HG02798 (cell line): Measurements from ENCODE around the gene GALNT13.

ENCODE experiments used
- ATAC-seq: cut with Tn5 transposase; IDR thresholded peaks from one replicate; pipeline ENCODE4 v1.9.1; 2021; ENCODE audit warnings: mild to moderate bottlenecking; ENCODE audit not compliant: unreplicated experiment, poor library complexity

GALNT13 gene

GRCh38 chr2:154267983-154268382, 396.3 kb downstream of the GALNT13 start:
- no peak for ATAC-seq

GRCh38 chr2:154280543-154280942, 408.8 kb downstream of the GALNT13 start:
- ATAC-seq: no peak

GRCh38 chr2:154289870-154290269, 418.1 kb downstream of the GALNT13 start:
- no peak for ATAC-seq

- ATAC-seq: no peak
Observed at GRCh38 chr2:154291511-154291910, 419.8 kb downstream of the GALNT13 start.

- no peak for ATAC-seq
Observed at GRCh38 chr2:154291927-154292326, 420.2 kb downstream of the GALNT13 start.

- no peak for ATAC-seq
Observed at GRCh38 chr2:154293864-154294263, 422.1 kb downstream of the GALNT13 start.

GRCh38 chr2:154306266-154306970, 434.7 kb downstream of the GALNT13 start:
- ATAC-seq: no peak

GRCh38 chr2:154307007-154307406, 435.3 kb downstream of the GALNT13 start:
- no peak for ATAC-seq

- no peak for ATAC-seq
Observed at GRCh38 chr2:154324601-154325000, 452.9 kb downstream of the GALNT13 start.

GRCh38 chr2:154329510-154329909, 457.8 kb downstream of the GALNT13 start:
- no peak for ATAC-seq

GRCh38 chr2:154331784-154332183, 460.1 kb downstream of the GALNT13 start:
- ATAC-seq: no peak

GRCh38 chr2:154336201-154336600, 464.5 kb downstream of the GALNT13 start:
- ATAC-seq: no peak

- ATAC-seq: no peak
Observed at GRCh38 chr2:154338352-154338967, 466.7 kb downstream of the GALNT13 start.

GRCh38 chr2:154343282-154343681, 471.6 kb downstream of the GALNT13 start:
- no peak for ATAC-seq

GRCh38 chr2:154350911-154351310, 479.2 kb downstream of the GALNT13 start:
- no peak for ATAC-seq

- ATAC-seq: no peak
Observed at GRCh38 chr2:154361276-154361675, 489.6 kb downstream of the GALNT13 start.

- no peak for ATAC-seq
Observed at GRCh38 chr2:154368153-154368552, 496.4 kb downstream of the GALNT13 start.

- ATAC-seq: no peak
Observed at GRCh38 chr2:154370873-154371272, 499.2 kb downstream of the GALNT13 start.

GRCh38 chr2:154374416-154374815, 502.7 kb downstream of the GALNT13 start:
- ATAC-seq: no peak

- no peak for ATAC-seq
Observed at GRCh38 chr2:154375579-154375931, 503.8 kb downstream of the GALNT13 start.

GRCh38 chr2:154381931-154382794, 510.4 kb downstream of the GALNT13 start:
- ATAC-seq: no peak
